HG03139 (cell line): ENCODE data around the gene PFKM.

Experiments
- ATAC-seq: cut with Tn5 transposase; IDR thresholded peaks from one replicate; pipeline ENCODE4 v1.9.1; 2021; ENCODE audit not compliant: unreplicated experiment

Gene PFKM

DNA sequence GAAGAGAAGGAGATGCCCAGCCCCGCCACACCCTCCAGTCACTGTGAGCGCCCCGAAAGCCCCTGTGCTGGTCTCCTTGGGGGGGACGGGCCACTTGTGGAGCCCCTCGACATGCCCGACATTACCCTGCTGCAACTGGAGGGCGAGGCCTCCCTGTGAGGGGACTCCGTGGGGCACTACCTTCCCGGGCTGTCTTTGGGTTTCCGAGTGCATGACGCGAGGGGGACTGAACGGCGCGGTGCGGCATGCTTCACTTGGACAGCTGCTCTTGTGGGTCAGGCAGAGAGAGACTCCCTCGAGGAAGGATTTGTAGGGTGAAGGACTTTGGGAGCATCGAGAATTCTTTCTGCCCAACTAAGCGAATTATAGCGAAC is 65.4 kb downstream of the PFKM start:
- no peak for ATAC-seq

DNA sequence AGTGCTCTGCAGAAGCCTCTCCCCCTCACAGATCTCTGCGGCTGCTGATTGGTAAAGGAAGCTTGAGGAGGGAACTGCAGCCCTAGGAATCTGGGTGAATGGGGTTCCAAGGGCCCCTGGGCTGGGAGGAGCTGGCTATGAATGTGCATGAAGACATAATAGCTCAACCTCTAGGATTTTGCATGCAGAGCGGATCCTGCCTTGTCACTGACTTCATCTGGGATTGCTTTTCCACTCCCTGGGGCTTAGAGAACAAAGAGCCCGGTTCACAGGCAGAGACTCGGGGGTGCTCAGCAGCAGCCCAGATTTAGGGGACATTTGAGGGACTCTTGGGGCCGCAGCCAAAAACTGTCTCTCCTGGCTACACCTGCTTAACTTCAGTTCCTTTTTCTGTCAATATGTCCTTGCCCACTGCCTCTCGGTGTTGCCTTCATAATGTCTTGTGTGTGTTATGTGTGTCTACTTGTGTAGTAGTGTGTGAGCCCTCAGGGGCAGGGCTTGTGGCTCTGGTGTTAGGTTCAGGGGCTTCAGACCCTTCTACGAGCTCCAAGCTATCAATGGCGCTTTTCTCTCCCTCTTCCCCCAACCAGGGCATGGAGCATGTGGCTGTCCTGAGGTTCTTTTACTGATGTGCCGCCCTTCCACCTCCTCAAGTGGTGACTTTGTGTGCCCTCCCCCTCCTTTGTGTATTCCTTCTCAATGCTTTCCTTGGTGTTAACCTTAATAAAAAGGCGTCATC is 66.2 kb downstream of the PFKM start:
- no peak for ATAC-seq

DNA sequence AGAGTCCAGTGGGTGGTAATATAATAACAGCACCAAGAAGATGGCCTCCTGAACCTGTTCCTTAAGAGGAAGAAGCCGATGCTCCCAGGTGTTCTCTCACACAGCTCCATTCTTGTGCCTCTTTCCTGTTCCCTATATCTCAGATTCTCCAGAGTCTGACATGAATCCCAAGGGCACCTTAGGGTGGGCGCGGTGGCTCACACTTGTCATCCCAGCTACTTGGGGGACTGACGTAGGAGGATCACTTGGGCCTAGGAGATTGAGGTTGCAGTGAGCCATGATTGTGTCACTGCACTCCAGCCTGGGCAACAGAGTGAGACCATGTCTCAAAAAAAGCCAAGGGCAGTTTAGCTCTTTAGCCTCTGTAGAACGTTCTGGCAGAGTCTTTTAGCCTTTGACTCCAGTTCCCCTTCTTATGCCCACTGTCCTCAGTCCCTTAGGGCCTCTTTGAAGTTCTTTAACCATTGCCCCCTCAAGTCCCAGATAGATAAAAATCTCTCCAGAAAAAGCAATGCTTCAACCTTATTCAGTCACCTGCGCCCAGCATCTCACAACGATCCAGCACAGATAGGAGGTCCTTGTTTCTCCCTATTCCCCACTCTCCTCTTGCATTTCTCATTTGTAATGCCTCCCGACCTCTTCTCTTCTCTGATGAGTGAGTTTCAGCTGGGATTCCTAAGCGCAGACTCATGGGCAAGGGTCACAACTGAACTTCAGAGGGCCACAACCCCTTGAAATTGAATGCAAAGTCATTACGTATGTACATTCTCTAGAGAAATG is 68.9 kb downstream of the PFKM start:
- no peak for ATAC-seq

DNA sequence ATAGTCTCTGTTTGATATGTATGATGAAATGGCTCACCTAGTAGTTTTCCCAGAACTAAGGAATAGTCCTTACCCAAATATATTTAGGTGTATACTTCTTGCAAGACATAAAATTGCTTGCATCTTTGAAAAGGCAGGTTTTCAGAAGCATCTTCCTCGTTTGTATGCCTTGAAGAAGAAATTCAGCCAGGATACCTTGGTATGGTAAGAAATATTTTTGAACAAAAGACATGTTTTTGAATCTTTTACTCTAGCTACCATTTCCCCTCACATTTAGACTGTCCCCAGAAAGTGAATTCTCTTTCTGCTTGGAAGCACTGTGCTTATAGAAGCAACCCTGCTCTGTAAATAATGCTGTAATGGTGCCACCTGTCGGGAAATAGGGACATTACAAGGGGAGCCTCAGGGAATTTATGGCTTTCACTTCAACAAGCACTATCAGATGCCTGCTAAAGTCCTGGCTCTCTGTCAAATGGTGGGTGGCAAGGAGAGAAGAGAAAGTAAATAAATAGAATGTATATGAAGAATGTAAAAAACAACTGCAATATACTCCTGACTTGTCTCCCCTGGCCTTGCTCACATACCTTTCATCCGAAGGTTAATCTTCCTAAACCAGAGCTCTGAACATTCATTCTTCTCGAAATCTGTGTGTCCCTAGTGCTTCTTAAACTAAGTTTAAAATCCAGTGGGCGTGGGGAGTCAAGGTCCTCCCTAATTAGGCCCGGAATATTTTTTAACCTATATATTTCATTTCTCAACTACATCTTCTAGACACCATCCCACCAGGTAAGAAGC is 70.4 kb downstream of the PFKM start:
- no peak for ATAC-seq

DNA sequence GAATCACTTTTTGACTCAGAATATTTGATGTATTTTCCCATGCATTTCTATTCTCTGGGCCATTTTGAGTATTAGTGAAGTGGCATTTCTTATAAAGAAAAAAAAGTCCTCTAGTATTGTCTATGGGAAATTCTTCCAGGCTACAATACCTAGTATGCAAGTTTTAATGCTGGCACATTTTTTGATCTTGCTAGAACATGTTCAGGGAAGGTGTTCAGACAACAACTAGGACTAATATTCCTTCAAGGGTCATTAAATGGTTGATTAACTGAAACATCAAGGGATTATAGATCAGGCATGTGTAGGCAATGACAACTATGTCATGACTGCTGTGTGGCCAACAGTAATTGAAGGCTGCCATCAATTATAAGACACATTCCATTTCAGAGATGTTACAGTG is 71.9 kb downstream of the PFKM start:
- ATAC-seq, result no peak

DNA sequence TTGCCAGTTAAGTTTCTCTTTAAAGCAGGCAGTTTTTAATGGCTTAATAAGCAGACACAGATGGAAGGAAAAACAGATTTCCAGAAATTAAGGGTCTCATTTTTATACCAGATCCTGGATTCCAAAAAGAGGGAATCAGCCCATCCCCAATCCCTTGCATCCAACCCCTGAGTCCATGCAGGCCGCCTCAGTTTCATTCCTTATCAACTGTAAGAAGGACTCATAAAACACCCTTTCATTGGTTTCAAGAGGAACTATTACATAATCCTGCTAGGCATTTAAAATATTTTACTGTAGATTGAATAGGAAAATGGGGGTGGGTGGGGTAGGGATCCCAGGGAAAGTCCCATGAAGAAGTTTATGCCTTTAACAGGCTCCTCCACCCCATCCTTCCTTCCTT is 73.7 kb downstream of the PFKM start:
- ATAC-seq, result no peak

DNA sequence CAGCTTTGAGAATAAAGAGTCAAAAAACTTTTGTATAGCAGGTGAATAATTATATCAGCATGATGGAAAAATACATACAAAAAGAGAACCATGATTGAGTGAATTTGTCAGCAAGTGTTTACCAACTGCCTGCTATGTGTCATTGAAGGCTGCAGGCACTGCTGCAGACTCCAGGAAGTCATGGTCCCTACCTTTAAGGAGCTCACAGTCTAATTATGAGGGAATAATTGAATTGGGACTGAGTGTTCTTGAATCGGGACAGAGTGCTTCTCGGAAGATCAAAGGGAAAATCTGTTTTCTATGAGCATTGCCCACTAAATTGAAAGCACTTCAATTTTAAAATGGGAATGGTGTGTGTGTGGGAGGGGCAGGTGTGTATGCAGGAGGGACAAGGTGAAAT is 74.5 kb downstream of the PFKM start:
- no peak for ATAC-seq

DNA sequence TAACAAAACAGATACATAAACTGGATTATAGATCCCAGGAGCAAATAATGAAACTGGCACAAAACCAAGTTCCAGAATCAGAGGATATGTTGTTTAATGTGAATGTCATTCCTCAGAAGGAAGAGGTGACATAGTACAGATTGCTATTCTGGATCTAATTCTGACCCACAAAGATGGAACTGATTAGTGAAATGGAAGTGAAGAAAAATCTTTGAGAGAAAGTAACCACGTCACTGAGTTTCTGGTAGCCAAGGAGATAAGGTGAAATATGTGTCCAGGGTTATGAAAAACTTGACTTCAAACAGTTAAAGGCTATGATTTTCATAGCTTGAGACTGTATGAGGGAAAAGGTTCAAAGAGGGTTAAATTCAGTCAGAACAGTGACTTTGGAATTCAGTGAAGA is 75.6 kb downstream of the PFKM start:
- no peak for ATAC-seq
